Activated gamma-delta T cell (primary cell): ENCODE results near the gene SYT14.
"Not testable (repeated sequence)": the region's sequence is repeated elsewhere in the genome, so short reads cannot be mapped to it uniquely, and the experiment has no call there.

Source experiments
- DNase-seq: peaks from one replicate; lab custom pipeline; 2025; lab: John Stamatoyannopoulos, UW

The SYT14 gene

DNA sequence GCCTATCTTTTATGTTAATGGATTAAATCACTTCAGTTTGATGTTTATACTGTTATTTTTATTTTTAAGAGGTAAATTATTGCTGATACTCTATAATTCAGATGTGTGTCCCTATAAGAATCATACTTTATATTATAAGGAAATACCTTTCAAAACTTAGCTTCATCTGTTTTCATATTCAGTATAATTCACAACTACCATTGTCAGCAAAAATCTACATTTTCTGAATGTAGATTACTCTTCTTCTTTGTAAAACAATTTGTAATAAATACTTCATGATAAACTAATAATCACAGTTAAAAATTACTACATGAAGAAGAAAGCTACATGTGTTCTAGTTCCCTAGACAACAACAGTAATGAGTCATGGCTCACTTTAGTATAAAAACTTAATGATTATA lies 179.2 kb downstream of the SYT14 start:
- DNase-seq, result no peak

DNA sequence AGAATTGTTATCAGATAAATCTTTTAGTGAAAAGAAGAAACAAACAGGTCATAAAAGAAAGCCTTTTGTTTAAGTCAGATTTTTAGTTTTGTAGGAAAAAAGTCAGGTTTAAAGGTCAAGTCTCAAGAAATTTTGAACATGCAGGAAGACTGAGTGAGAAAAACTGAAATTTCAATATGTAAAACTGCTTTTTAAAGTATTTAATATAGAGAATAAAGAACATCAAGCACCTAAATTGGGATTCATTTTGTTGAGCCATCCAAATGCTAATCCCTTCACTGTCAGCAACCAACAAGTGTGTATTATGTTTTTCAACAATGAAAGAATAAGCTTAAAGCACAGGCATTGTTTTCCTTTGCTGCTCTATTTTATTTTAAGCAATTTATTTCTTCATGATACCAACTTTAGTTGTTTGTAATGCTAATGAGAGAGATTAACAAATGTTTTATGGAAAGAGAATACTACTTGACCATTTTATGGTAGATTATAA lies 179.7 kb downstream of the SYT14 start:
- no peak for DNase-seq

DNA sequence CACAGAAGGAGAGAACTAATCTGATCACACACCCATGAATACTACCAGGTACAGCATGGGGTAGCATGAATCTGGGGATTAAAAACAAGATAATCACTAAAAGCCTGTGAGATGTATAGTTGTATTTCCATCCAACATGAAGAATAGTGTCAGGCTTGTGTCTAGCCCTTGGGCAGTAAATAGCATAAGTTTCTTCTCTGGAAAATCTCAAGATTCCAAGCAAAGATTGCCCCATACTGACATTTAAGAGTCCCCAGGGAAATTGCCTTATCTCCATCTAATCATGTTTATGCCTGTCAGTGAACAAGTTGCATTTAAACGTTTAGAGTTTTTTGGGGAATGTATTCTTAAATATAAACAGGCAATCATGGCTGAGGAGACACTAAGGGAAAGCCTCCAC lies 185.4 kb downstream of the SYT14 start:
- no peak for DNase-seq

DNA sequence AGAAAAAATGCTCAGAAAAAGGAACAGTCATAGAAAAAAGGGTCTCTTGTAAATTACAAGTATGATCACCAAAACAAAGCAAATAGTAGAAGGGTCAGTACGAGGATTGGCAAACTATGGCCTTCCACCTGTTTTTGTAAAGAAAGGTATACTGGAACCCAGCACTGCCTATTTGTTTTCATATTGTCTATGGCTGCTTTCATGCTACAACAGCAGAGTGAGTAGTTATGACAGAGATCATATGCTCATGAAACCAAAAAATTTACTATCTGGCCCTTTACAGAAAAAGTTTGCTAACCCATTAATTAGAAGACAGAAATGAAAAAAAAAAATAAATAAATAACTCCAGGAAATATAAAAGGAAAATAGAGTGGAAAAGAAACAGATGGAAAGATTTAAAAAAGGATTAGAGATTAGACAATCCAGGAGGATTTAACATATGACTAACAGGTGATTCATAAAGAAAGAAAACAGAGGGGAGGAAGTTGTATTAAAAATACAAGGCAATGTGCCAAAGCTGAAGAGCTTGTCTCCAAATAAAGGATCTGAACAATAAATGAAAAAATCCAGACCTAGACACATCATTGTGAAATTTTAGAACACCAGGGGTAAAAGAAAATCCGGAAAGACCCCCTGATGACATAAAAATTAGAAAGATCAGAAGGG lies 186.0 kb downstream of the SYT14 start:
- DNase-seq, result no peak

DNA sequence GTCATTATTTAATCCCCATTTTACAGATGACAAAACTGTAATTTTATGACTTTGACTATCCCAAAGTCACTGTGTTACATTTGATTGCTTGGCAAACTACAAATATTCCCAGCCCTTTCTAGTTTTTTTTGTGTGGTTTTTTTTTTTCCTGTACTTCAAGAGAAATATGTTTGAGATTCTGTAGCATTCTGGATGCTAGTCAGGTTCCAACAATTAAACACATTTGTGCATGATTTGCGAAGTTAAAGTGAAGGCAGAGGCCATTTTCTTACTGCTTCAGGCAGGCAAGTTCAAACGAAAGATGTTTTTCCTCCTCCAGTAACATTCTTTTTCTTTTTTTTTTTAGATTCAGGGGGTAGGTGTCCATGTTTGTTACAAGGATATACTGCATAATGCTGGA lies 186.7 kb downstream of the SYT14 start:
- DNase-seq, result no peak

DNA sequence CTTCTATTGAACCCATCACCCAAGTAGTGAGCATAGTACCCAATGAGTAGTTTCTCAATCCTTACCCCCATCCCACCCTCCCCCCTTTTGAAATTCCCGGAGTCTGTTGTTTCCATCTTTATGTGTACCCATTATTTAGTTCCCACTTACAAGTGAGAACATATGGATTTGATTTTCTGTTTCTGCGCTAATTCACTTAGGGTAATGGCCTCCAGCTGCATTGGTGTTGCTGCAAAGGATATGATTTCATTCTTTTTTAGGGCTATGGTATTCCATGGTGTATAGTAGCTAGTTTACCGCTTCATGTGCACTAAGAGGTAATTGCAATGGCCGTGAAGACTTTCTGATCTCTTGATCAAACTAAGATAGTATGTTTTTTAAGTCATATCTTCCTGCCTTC lies 187.1 kb downstream of the SYT14 start:
- DNase-seq, result no peak

DNA sequence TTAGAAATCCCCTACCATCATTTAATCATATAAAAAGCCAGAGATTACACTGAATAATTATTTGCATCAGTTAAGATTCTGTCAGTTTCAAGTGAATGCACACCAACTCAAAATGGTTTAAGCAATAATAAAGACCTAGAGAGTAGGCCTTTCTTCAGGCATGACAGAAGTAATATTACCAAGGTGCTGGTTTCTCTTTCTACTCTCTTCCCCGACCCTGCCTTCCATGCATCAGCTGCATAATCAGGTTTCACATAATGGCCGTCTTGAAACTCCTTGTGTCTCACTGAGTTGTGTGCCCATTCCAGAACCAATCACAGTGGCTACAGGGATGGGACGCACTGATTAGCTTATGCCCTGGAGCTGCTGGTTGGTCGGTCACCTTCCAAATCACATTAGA lies 191.1 kb downstream of the SYT14 start:
- DNase-seq, result no peak

DNA sequence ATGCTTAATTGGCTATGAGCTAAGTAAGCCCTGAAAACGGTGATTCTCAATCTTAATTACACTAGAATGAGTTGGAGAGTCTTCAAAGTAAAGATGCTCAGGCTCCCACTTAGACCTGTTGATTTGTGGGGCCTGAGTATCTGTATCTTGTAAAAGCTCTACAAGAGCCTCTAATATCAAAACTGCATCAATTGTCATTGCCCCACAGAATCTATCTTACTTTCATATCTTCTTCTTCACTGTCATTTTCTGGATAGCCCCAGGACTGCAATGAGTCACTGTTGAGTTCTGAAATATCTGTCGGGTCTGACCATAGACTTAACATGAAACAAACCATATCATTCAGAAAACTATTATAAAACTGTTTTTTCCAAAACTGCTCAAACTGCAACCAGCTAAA lies 191.7 kb downstream of the SYT14 start:
- no peak for DNase-seq

DNA sequence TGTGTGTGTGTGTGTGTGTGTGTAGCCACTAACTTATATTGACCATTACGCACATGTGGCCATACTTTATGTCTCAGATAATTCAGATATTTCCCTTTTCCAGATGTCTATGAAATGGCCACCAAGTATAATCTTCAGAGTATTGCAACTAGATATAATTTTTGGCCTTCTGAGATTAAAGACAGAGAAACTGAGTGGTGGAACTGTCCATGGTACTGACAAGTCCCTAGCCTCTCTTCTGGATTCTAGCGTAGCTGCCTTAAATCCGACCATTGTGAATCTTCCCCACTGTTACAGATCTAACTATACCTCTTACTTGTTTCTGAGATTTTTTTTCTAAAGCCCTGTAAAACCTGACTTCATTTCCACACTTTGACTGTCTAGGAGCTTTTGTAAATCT lies 194.6 kb downstream of the SYT14 start:
- no peak for DNase-seq

DNA sequence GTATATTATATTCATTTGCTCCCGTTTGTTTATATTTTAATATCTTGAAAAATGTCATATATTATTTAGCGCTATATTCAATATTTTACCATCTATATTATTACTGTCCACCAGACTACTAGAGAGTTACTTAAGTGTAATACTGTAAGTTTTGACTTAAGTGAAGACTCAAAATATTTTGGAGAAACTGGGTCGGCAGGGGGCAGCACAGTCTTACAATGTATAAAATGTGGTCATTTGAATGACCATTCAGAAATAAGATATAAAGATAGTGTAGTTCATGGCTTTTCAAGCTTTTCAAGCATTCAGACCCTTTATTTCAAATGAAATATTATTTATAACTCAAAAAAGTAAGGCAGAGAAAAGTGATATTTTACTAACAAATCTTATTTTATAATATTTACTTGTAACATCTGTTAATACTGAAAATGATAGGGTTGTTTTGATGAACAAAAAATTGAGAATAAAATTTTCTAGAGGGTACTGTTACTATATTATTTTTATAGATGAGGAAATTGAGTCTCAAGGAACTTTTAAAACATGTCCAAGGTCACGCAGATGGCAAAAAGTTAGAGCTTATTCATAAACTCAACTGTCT lies 205.5 kb downstream of the SYT14 start:
- DNase-seq, result no peak

DNA sequence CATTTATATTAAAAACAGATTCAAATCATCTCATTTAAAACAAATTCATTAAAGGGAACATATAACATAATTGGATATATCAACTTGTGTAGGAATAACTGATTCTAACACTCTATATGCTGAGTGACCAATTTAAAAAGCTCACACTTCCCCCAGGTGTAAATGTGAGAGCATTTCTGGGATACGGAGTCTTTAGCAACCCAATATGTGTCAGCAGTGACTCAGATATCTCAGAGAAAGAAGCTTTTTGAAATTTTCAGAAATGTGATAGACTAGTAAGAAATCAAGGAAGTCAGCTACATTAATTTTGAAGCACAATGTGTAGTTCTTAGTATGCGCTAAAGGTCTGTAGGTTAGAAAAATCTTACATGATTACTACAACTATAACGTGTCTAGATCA lies 206.7 kb downstream of the SYT14 start:
- no peak for DNase-seq

DNA sequence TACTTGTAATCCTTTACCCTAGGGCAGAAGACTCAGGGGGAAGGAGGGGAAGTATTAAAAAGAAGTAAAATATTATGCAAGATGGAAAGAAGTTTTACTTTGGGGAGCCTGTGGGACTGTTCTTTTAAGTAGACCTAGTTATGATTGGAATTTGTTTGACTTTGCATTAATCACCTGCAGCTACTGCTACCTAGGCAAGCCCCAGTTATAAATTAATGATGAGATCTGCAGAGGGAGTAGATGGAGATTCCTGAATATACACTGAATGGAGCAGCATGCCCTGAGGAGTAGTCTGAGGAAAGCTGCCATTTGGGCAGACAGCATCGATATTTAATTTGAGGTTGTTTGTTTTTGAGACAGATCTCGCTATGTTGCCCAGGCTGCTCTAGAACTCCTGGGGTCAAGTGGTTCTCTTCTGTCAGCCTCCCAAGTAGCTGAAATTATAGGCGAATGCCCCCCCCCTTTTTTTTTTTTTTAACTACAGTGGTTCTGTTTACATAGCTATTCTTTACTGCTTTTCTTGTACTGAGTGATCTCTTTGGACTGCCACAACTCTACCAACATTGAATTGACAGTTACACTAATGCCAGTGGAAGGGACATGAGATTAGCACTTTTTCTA lies 213.1 kb downstream of the SYT14 start:
- no peak for DNase-seq

DNA sequence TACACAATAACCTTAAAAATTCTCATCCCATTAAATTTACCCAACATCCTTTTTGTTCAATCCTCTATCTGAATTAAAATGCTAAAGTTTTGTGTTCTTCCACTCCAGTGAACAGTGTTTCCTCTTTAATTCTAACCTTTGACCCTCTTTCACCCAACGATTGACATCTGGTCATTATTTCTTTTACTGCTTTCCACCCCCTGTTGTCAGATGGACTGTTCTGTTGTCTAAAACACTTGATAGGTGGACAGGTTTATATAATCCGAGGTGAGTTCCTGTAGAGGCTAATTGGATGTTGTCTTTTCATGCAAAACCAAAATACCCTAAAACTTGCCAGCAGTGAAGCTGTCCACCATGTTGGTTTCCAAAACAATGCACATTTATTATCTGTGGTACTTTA lies 221.2 kb downstream of the SYT14 start:
- DNase-seq, result no peak

DNA sequence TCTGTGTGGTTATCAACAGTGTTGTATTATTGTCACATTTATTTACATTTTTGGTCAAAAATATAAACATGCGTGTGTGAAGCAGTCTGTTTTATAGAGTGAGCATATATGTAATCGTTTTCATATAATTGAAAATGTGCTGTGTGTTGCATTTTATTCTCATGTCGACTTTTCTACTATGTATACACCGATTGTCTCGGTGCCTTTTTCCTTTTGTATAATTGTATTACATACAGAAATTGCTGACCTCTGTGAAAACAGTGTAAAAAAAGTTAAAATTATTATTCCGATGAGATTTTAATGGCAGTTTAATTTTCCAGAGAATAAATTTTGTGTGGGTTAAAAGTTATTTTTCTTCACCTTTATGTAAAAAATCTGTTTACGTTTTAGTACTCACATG lies 232.2 kb downstream of the SYT14 start:
- DNase-seq, result no peak

DNA sequence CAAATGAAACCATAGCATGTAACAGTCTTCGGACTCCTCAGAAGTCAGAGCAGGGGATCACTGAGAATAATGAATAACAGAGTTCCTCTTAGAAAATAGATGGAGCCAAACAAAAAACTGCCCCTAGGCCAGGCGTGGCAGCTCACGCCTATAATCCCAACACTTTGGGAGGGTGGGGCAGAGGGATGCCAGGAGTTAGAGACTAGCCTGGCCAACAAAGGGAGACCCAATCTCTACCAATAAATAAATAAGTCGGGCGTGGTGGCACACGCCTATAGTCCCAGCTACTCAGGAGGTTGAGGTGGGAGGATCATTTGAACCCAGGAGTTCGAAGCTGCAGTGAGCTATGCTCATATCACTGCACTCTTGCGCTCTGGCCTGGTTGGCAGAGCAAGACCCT lies 236.1 kb downstream of the SYT14 start:
- no peak for DNase-seq

DNA sequence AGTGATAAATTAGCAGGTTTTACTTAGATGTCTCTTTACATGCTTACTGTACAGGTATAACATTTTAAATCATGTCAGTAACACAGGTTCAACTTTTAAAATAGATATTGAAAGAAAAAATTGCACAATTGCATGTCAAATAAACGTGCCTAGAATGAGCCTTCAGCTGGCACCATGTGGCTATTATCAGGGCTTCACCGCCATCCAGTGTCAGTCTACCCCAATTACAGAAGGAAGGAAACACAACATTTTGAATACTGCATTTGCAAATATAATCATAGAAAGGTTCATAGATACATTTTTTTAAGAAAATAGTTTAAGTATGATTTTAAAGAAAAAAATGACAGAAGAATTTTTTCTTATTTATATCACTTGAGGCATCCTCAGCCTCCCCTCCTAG lies 247.0 kb downstream of the SYT14 start:
- DNase-seq, result no peak

DNA sequence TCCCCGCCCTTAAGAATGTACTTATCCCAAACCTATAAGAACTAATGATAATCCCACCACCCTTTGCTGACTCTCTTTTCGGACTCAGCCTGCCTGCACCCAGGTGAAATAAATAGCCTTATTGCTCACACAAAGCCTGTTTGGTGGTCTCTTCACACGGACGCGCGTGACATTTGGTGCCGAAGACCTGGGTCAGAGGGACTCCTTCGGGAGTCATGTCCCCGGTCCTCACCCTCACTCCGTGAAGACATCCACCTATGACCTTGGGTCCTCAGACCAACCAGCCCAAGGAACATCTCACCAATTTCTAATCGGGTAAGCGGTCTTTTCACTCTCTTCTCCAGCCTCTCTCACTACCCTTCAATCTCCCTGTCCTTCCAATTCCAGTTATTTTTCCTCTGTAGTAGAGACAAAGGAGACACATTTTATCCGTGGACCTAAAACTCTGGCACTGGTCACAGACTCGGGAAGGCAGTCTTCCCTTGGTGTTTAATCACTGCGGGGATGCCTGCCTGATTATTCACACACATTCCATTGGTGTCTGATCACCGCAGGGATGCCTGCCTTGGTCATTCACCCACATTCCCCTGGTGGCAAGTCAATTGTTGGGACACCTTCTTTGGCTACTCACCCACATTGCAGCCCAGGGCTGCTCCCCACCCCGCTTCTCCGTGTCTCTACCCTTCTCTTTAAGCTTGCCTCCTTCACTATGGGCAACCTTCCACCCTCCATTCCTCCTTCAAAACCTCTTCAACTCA lies 250.0 kb downstream of the SYT14 start:
- DNase-seq, result not testable (repeated sequence)

DNA sequence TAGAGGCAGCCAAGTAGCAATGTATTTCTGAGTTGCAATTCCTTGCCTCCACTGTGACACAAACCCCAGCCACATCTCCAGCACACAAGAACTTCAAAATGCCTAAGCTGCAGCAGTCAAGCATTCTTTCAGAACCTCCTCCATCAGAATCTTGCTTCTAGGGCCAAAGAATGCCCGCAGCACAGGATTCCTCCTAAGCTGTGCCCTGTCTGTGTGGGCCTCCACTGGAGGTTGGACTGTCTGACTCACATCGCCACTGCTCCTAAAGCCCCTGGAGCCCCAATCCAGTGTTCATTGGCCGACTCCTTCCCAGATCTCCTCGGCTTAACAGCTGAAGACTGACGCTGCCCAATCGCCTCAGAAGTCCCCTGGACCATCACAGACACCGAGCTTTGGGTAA lies 251.4 kb downstream of the SYT14 start:
- no peak for DNase-seq

DNA sequence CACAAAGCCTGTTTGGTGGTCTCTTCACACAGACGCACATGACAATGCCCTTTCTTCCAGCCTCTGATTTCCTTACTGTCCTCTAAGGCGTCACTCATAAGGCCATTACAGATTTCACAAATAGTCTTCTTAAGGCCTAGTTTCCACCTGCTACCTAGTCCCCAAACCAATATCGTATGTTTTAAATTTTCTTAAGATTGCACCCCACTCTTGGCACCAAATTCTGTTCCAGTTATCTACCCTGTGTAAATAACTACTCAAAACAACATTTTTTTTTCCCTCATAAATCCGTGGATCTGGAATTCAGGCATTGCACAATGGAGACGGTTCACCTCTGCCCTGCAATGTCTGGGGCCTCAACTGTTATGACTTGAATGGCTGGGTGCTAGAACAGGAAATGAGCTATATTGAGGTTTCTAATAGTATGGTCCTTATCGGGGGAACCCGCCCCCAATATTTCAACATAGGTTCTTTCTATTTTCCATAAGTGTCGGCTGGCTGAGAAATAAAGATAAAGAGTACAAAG lies 257.7 kb downstream of the SYT14 start:
- DNase-seq, result no peak

DNA sequence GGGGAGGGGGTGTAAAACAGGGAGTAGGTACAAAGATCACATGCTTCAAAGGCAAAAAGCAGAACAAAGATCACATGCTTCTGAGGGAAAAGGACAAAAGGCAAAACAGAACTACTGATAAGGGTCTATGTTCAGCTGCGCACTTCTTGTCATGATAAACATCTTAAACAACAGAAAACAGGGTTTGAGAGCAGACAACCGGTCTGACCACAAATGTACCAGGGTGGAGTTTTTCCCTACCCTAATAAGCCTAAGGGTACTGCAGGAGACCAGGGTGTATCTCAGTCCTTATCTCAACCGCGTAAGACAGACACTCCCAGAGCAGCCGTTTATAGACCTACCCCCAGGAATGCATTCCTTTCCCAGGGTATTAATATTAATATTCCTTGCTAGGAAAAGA lies 258.2 kb downstream of the SYT14 start:
- not testable (repeated sequence) for DNase-seq

DNA sequence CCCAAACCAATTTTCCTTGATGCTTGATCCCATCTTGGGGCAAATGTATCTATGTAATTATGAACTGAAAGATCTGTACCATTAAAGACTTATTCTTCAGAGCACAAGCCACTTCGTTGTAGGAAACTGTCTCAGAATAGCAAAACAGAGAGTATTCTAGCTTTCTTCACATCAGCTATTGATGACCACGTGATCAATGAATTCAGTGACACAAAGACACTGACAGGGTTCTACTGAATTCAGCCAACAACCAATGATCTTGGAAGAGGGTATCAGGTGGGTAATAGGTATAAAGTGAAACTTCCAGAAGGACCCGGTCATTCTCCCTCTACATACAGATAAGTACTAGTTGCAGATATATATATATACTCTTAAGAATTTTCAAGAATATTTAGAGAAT lies 260.8 kb downstream of the SYT14 start:
- DNase-seq, result no peak

DNA sequence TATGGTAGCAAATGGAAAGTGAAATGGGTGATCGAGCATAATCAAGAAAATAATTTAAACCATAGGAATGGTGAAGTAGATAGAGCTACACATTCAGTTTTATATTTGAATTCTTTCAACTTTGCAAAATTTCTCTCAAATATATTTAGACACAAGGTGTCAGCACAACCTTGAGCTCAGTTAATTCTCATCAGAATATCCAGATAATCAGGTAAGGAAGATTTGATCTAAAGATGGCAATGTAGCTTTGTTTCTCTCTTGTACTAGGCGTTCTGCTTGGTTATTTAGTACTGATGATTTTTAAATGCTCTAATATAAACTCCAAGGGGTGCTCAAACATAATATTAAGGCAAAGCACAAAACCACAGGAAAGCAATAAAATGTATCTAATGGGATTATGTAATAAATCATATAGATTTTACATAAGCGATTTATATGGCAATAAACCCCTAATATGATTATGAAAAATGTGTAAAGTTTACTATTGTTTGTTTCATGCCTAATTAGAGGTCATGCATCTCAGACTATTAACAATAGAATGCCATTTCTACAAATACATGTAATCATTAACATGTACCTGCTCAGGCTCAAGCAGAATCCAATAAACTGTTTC lies 262.2 kb downstream of the SYT14 start:
- no peak for DNase-seq
